ENCODE measurements around the gene SCAMP5.

DNA sequence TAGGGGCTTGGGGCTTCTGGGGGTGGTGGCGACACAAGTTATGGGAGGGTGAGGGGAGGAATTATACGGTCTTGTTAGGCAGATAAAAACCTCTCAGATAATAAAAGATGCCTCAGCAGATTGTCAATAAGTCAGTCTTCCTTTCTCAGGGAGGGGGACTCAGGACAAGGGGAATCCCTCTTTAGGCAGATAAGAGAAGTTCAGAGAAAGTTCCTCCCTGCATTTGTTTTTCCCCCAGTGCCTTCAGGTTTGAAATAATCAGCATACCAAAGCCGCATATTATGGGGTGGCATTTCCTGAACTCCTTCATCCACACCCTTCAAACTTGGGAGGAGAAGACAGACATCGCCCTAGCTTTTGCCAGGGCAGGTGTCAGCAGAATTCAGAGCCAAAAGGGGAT, 36.5 kb downstream of the SCAMP5 start:
- TF ChIP-seq, protein P1, sequence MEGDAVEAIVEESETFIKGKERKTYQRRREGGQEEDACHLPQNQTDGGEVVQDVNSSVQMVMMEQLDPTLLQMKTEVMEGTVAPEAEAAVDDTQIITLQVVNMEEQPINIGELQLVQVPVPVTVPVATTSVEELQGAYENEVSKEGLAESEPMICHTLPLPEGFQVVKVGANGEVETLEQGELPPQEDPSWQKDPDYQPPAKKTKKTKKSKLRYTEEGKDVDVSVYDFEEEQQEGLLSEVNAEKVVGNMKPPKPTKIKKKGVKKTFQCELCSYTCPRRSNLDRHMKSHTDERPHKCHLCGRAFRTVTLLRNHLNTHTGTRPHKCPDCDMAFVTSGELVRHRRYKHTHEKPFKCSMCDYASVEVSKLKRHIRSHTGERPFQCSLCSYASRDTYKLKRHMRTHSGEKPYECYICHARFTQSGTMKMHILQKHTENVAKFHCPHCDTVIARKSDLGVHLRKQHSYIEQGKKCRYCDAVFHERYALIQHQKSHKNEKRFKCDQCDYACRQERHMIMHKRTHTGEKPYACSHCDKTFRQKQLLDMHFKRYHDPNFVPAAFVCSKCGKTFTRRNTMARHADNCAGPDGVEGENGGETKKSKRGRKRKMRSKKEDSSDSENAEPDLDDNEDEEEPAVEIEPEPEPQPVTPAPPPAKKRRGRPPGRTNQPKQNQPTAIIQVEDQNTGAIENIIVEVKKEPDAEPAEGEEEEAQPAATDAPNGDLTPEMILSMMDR (IDR thresholded peaks at IDR 0.05 in 4 of 5, conservative IDR thresholded peaks at IDR 0.05 in 1 of 5) = no peak
- no peak for TF ChIP-seq POLR2A (IDR thresholded peaks at IDR 0.05)
